GM10248 (cell line): ENCODE measurements around the gene SPTLC3.

Experiments used
- CTCF ChIA-PET: fragments of 300-600 bp; sonication (Branson Sonifier 250); formaldehyde crosslinking; extraction: SDS; loops from one replicate; lab custom pipeline; 2021; ENCODE audit warnings: antibody characterized with exemption; lab: Yijun Ruan, JAX
- POLR2A ChIA-PET: fragments of 350-650 bp; sonication (Branson Sonifier 250); formaldehyde crosslinking; extraction: SDS; loops from one replicate; lab custom pipeline; 2020; ENCODE audit warnings: antibody characterized with exemption; lab: Yijun Ruan, JAX
- DNase-seq: peaks from one replicate; pipeline ENCODE4 v3.0.0; 2012; ENCODE audit errors: extremely low spot score
- TF ChIP-seq, protein P1 (sequence below): IDR thresholded peaks from 2 replicates; pipeline ENCODE4 v1.5.1; 2012; ENCODE audit warnings: mild to moderate bottlenecking, low read depth; ENCODE audit errors: extremely low read depth, missing control alignments, control extremely low read depth

The SPTLC3 gene

DNA sequence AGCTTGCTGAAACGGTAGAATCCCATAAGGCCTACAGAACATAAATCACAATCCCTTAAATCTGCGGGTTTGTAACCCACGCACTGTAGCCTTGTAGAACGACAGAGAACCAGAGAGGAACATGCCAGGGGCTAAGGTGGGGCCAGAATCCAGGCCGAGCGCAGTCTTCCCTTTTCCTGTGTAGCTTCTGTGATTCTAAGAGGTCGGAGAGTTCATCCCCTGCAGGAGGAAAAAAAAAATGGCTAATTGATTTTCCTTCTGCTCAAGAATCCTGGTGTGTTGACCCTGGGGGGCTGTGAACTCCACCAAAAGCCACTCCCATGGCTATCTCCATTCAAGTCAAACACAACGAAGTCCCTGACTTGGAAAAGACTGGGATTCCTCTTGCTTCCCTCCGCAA lies 96.3 kb downstream of the SPTLC3 start:
- ChIA-PET CTCF (interaction anchor here (1.3 to 3.2 kb wide), 6 partner anchors 11 to 180 kb away, joined by 3 to 19 read pairs (median 6); no protein-coding TSS in a partner anchor), POLR2A (no interaction called here)
- no peak for DNase-seq
- TF ChIP-seq, protein P1, sequence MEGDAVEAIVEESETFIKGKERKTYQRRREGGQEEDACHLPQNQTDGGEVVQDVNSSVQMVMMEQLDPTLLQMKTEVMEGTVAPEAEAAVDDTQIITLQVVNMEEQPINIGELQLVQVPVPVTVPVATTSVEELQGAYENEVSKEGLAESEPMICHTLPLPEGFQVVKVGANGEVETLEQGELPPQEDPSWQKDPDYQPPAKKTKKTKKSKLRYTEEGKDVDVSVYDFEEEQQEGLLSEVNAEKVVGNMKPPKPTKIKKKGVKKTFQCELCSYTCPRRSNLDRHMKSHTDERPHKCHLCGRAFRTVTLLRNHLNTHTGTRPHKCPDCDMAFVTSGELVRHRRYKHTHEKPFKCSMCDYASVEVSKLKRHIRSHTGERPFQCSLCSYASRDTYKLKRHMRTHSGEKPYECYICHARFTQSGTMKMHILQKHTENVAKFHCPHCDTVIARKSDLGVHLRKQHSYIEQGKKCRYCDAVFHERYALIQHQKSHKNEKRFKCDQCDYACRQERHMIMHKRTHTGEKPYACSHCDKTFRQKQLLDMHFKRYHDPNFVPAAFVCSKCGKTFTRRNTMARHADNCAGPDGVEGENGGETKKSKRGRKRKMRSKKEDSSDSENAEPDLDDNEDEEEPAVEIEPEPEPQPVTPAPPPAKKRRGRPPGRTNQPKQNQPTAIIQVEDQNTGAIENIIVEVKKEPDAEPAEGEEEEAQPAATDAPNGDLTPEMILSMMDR, result no peak

DNA sequence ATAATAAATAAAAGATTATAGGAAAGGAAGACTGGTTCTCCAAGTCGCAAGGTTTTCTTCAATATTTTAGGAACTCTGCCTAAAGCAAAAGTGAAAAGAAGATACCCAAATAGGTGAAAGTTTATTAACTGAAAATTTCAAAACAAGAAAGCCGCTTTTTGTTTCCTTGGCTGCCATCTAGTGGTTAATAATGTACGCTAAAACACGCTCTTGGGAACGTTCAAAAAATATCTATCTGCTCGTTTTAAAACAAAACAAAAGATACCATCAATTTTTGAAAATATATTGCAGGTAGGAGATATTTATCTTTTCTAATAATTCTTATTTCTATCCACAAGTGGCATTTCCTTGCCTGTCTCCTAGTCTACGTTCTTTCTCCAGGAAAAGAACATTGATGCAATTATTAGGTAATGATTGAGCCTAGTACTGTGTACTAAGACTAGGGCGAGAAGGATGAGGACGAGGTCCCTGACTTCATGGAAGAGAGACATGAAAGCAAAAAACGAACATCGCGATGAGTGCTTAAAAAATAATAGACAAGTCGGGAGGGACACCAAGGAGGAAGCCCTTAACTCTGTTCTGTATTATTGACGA lies 97.2 kb downstream of the SPTLC3 start:
- TF ChIP-seq, protein P1, result peak; percentile 55
- POLR2A ChIA-PET, result no interaction called here
- CTCF ChIA-PET, result interaction anchor here (1.4 to 3.2 kb wide), 2 partner anchors 181 kb away, joined by 6 to 19 read pairs; no protein-coding TSS in a partner anchor

DNA sequence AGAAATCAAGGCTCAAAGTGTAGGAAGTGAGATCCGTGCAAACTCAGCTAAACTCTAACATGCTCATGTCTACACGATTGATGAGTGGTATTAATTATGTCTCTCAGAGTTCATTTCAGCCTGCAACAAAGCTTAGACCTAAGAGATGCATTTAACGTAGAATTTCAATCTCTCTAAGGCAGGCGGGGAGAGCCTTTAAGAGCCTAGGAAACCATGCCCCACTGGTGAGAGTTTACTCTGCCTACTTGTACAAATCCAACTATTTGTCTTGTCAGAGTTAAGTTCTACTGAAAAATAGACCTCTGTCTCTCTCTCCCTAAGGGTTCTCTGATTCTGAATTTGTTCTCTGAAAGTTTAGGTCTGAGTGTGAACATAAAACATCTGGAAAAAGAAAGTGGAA lies 100.9 kb downstream of the SPTLC3 start:
- DNase-seq, result no peak
- ChIA-PET CTCF (interaction anchor here (1.2 to 3.0 kb wide), 5 partner anchors 9 to 437 kb away, joined by 3 to 21 read pairs (median 8); no protein-coding TSS in a partner anchor), POLR2A (interaction anchor here (0.7 kb wide), 1 partner anchor 145 kb away, joined by 4 read pairs; no protein-coding TSS in a partner anchor)
- TF ChIP-seq, protein P1, result no peak

More for the DNA sequence above, 97.2 kb downstream of the SPTLC3 start:
- DNase-seq, result peak; percentile 35

DNA sequence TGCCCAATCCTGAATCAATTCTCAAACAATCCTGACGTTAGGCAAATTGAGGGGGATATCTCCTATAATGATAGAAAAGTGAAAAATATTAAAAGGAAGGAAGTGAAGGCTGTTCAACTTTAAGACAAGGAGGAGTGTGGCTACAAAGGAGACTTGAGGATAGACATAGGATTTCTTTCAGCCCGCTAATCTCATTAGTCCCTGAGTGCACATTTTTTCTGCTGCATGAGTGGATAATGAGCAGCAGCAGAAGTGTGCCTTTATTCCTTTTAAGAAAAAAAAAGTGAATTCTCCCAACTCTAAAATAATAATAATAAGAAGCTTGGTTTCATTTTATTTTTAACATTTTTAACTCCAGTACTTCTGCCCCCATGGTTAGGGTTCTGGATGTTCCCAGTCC lies 102.0 kb downstream of the SPTLC3 start:
- DNase-seq, result no peak
- TF ChIP-seq, protein P1, result no peak
- CTCF ChIA-PET, result interaction anchor here (0.9 to 2.9 kb wide), 3 partner anchors 8 to 186 kb away, joined by 3 to 21 read pairs (median 3); no protein-coding TSS in a partner anchor
- POLR2A ChIA-PET, result no interaction called here

DNA sequence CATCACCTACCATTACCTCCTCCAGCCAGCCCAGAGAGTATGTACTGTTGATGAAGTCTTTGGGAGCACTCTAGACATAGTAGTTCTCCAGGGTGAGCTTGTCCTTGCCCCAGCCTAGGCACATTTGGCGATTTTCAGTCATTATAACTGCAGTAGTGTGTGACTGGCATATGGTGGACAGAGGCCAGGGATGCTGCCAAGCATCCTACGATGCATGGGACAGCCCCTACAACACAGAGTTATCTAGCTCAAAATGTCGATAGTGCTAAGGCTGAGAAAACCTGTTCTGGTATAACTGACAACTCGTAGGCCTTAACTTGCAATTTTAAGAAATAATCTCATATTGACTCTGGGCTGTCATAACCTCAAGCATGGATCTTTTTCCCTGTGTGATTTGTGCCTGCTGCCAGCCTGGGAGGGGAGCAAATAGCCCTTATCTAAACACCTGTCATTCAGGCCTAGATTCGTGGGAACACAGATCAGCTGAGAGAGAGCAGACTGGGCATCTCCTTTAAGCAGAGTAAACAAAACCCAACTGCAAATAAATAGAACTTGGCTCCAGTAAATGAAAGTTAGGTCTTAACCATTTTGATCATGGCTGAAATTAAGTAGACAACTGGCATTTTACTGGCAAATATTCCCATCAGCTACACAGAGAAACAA lies 102.6 kb downstream of the SPTLC3 start:
- DNase-seq, result no peak
- TF ChIP-seq, protein P1, result no peak
- ChIA-PET CTCF (interaction anchor here (0.9 to 1.4 kb wide), 3 partner anchors 8 to 13 kb away, joined by 3 to 5 read pairs (median 3); no protein-coding TSS in a partner anchor), POLR2A (no interaction called here)

GRCh38 chr20:13113731-13114130 lies 105.0 kb downstream of the SPTLC3 start:
- CTCF ChIA-PET, result no interaction called here

More at GRCh38 chr20:13113731-13114130, 105.0 kb downstream of the SPTLC3 start:
- TF ChIP-seq, protein P1, result no peak
- DNase-seq, result no peak
- POLR2A ChIA-PET, result no interaction called here
